ENCODE data around the gene CORIN.

Gene CORIN

GRCh38 chr4:47719576-47719975 is 118.3 kb downstream of the CORIN start:
- TF ChIP-seq, protein P1, sequence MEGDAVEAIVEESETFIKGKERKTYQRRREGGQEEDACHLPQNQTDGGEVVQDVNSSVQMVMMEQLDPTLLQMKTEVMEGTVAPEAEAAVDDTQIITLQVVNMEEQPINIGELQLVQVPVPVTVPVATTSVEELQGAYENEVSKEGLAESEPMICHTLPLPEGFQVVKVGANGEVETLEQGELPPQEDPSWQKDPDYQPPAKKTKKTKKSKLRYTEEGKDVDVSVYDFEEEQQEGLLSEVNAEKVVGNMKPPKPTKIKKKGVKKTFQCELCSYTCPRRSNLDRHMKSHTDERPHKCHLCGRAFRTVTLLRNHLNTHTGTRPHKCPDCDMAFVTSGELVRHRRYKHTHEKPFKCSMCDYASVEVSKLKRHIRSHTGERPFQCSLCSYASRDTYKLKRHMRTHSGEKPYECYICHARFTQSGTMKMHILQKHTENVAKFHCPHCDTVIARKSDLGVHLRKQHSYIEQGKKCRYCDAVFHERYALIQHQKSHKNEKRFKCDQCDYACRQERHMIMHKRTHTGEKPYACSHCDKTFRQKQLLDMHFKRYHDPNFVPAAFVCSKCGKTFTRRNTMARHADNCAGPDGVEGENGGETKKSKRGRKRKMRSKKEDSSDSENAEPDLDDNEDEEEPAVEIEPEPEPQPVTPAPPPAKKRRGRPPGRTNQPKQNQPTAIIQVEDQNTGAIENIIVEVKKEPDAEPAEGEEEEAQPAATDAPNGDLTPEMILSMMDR (conservative IDR thresholded peaks at IDR 0.05; ENCODE audit: low read depth), result no peak
- no peak overlapping the region for H3K27ac ChIP-seq
- ChIA-PET CTCF (interaction anchor here (0.5 to 0.6 kb wide), 2 partner anchors 14 to 20 kb away, joined by 3 to 4 read pairs; no protein-coding TSS in a partner anchor), POLR2A (ENCODE audit: low non-redundant PET) (no interaction called here)
- no peak for DNase-seq (ENCODE audit: low spot score)

- no peak overlapping the region for H3K27ac ChIP-seq
- no peak for DNase-seq (ENCODE audit: low spot score)
- TF ChIP-seq, protein P1 (conservative IDR thresholded peaks at IDR 0.05; ENCODE audit: low read depth), result no peak
- CTCF ChIA-PET, result no interaction called here
- POLR2A ChIA-PET (ENCODE audit: low non-redundant PET), result no interaction called here
Observed at GRCh38 chr4:47718696-47719095, 119.2 kb downstream of the CORIN start.

- TF ChIP-seq, protein P1 (conservative IDR thresholded peaks at IDR 0.05; ENCODE audit: low read depth), result no peak
- no peak for DNase-seq (ENCODE audit: low spot score)
- POLR2A ChIA-PET (ENCODE audit: low non-redundant PET), result no interaction called here
- H3K27ac ChIP-seq, result no peak overlapping the region
- CTCF ChIA-PET, result no interaction called here
Observed at GRCh38 chr4:47717188-47717587, 120.7 kb downstream of the CORIN start.

DNA sequence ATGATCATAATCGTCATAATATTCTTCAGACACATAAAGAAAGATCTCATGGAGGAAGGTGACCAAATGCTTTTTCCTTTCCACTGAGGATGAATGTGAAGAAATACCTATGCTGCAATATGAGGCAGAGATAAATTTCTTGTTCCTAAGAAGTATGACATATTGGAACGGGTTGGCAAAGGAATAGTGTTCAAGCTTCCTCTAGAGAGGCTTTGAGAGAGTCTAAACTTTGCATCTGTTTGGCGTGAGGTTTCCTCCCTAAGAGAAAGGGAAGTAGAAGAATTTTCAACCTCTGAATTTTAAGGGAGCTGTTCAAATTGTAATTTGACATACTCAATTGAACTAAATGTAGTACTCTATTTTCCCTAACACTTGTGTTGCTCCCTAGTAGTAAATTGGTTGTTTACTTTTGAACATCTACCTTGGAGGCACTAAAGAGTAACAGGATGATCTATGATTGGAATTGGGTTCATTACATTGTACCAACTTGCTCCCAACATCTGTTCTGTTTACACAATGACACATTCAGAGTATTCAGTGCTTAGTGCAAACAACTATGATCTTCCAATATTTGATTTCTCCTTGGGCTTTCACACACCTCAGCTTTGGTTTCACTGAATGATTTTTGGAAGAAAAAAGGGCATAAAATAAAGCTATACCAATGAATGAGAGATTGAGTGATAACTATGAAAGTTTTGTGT is 122.0 kb downstream of the CORIN start:
- DNase-seq (ENCODE audit: low spot score), result no peak
- H3K27ac ChIP-seq, result no peak overlapping the region
- ChIA-PET CTCF (interaction anchor here (0.7 kb wide), 1 partner anchor 13 kb away, joined by 3 read pairs; no protein-coding TSS in a partner anchor), POLR2A (ENCODE audit: low non-redundant PET) (no interaction called here)
- TF ChIP-seq, protein P1 (conservative IDR thresholded peaks at IDR 0.05; ENCODE audit: low read depth), result no peak

GRCh38 chr4:47714269-47714668 is 123.6 kb downstream of the CORIN start:
- CTCF ChIA-PET, result interaction anchor here (0.6 kb wide), 1 partner anchor 35 kb away, joined by 3 read pairs; no protein-coding TSS in a partner anchor
- DNase-seq (ENCODE audit: low spot score), result no peak

GRCh38 chr4:47713129-47713834 is 124.6 kb downstream of the CORIN start:
- no peak for DNase-seq (ENCODE audit: low spot score)
- TF ChIP-seq, protein P1 (conservative IDR thresholded peaks at IDR 0.05; ENCODE audit: low read depth), result no peak
- CTCF ChIA-PET, result interaction anchor here (0.6 kb wide), 2 partner anchors 33 to 44 kb away, joined by 4 to 5 read pairs; no protein-coding TSS in a partner anchor
- POLR2A ChIA-PET (ENCODE audit: low non-redundant PET), result no interaction called here
- H3K27ac ChIP-seq, result no peak overlapping the region

More at GRCh38 chr4:47714269-47714668, 123.6 kb downstream of the CORIN start:
- POLR2A ChIA-PET (ENCODE audit: low non-redundant PET), result no interaction called here
- TF ChIP-seq, protein P1 (conservative IDR thresholded peaks at IDR 0.05; ENCODE audit: low read depth), result no peak
- H3K27ac ChIP-seq, result no peak overlapping the region
